HTERT RPE-1 (cell line): Measurements from ENCODE around the gene USP10.

Source experiments
- in situ Hi-C: fragments of 300-500 bp; cut with MboI; formaldehyde crosslinking; loops from 4 replicates; pipeline ENCODE4 v1.14.3; 2020; ENCODE audit warnings: low sequenced_read_pairs

Gene USP10

DNA sequence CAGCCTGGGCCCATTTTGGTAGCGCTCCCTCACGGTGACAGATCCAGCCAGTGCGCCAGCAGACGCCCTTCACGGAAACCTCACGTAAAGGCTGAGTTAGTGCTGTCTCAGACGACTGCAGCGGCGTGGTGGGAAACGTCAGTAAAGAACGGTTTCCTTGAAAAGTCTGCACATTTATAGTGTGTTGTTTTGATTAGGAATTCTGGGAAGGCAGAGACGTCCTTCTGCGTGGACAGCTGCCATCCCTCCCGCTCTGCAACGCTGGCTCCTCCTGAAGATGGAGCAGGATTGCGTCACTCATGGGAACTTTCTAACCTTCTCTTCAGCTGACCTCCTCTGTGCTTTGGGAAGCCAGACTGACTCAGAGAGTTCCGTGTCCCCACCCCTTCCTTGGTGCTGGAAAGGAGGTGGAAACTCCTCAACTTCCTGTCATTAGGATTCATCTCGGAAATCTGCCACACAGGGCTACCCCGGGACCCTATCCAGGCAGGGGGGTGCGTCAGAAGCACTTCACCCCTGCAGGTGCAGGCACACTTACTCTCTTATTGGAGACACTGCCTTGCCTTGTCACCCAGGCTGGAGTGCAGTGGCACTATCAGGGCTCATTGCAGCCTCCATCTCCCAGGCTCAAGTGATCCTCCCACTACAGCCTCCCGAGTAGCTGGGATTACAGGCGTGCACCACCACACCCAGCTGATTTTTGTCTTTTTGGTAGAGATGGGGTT lies 95.7 kb downstream of the USP10 start:
- in situ Hi-C loops = no loop called here

DNA sequence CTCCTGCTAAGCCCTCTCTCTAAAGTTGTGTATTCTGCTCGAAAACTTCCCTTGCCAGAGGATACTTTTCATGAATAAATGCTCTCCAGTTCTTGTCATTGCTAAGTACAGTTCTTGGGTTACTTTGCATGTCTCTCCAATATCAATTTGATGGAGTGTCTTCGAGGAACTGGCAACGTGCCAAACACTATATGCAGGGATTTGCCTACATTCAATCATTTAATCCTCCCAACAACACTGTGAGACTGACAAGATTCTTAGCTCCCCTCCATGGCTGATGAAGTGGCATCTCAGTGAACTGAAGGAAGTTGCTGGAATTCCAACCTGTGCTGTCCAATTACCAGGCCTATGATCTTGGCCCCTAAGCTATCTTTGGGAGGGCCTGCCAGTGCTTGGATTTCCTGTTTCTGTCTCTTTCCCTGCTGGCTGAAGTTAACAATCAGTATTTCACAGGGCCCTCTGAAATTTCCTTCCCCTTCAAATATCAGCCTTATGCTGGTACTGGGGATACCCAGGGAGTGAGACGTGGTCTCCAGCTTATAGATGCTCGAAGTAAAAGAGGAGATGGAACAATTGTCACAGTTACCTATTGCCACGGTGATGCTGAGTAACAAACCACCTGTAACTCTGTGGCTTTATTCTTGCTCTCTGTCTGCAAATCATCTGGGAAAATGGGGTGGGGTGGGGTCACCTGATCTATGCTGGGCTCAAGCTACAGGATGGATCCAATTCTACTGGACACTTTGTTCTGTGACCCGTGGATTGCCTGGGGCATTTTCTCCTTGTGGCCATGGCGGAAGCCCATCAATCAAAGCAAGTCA lies 100.6 kb downstream of the USP10 start:
- in situ Hi-C loops = no loop called here

DNA sequence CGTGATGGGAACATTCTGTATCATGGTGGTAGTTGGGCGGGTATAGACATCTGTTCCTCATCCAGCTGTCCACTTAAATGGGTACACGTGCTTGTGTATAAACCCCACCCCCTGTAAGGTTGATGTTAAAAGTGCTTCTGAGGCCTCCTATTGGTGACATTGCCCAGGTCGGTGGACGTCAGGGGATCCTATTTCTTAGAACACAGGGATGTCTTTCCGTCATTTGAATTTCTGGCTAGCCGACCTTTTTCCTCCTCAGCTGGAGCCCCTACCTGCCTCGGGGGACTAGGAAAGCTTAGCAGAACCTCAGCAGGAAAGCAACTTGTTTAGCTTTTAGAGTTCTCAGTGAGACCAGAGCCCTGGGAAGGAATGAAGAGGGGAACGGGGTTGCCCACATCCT lies 103.3 kb downstream of the USP10 start:
- in situ Hi-C loops = no loop called here

DNA sequence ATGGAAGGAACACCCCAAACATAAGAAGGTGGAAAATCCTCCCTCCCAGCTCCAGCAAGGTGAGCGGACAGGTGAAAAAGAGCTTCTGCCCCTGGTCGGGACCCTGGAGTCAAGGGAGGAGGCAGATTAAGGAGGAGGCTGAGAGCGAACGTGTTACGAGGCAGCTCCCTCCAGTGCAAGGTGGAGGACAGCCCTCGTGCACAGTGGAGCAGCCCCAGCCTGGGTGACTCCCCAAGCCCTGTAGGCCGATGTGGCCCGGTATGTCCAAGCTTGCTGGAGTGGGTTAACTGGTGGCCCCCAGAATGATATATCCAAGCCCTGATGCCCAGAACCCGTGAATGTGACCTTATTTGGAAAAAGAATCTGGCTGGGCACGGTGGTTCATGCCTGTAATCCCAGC lies 104.5 kb downstream of the USP10 start:
- in situ Hi-C loops = no loop called here

DNA sequence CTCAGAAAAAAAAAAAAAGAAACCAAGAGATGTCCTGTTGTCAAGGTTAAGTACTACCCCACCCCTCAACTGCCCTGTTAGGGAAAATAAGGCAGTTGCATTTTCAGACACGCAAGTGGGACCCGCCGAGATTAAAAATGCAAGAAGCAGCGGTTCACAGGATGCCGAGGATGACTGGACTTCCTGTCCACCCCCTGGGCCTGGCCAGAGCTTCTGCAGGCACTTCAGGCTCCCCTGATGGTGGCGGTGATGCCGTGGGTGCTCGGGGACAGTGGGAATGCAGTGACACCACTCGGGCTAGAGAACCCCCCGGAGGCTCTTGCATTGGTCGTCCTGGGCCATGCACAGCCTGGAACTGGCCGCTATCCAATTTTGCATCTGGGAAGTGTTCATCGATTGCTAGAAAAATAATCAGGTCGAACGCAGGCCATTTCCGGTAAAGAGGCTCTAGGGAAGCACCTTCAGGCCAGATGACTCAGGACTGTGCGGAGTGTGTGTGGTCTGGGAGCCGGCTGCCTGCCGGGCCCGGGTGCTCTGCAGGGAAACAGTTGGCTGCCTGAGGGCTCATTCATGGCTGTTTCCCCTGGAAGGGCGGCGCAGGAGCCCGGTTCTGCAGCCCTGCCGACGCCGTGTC lies 106.6 kb downstream of the USP10 start:
- in situ Hi-C loops = no loop called here

DNA sequence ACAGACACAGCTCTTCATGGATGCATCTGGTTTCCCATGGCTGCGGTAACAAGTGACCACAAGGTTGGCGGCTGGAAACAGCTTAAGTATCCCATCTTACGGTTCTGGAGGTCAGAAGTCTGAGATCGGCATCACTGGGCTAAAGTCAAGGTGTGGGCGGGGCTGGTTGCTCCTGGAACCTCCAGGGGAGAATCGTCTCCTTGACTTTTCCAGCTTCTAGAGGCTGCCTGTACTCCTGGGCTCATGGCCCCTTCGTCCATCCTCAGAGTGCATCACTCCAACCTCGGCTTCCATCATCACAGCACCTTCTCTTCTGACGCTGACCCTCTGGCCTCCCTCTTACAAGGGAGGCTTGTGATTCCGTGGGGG lies 107.1 kb downstream of the USP10 start:
- in situ Hi-C loops = no loop called here

DNA sequence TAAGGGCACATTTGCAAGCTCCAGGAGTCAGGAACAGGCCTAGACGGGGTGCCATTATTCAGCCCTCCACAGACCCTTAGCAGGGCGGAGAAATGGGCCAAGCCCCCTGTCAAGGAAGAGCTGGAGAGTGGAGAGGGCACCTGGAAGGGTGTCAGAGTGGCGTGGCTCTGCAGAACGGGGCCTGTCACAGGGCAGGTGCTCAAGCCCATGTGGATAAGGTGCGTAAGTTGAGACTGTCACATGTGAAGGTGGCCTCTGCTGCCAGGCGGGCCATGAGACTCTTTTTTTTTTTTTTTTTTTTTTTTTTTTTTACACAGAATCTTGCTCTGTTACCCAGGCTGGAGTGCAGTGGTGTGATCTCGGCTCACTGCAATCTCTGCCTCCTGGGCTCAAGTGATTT lies 108.0 kb downstream of the USP10 start:
- in situ Hi-C loops = no loop called here

DNA sequence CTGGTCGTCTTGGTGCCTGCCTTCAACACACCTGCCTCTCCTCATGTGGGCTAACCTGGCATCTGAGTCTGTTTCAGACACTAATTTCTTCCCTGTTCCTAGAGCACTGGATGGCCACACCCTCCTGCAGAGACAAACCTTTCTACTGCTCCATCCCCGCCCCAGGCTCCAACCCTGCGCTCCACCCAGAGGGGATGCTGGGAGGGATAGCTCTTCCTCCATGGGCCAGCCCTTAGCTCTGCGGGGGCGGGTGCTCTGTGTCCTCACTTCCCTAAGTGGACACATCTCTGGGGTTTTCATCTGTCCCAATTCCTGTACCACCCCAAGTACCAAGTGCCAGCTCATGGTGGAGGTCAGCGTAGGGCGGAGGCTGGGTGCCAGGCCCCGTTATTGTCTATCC lies 109.0 kb downstream of the USP10 start:
- in situ Hi-C loops = no loop called here

DNA sequence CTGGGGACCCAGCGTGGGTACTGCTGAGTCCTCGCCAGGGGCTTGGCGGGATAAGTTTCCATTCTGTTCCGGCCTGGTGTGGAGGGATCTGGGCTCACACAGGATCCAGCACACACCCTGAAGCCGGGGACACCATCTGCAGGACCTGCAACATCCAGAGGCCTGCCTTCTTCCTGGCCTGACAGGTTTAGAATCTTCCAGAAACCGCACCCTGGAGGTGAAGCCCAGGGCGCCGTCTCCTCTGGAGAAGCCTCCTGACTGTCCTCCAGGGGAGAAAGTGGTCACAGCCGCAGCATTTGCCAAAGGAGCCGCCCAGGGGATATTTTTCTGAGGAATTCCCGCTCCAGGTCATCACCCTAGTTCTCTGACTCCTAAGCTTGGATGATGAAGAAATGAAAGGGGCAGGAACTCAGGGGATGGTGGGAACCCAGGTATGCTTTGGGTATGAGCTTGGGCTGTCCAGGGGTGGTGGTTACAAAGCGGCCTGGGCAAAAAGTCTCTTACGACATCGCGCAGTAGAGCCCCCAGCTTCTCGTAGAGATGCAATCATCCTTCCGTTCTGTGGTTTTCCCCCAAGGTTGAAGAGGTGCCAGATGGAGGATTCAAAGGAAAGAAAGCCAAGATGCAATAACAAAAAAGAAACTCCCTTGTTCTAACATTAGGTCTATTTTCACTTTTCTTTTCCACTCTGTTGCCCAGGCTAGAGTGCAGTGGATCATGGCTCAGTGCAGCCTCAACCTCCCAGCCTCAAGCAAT lies 110.9 kb downstream of the USP10 start:
- in situ Hi-C loops = no loop called here

DNA sequence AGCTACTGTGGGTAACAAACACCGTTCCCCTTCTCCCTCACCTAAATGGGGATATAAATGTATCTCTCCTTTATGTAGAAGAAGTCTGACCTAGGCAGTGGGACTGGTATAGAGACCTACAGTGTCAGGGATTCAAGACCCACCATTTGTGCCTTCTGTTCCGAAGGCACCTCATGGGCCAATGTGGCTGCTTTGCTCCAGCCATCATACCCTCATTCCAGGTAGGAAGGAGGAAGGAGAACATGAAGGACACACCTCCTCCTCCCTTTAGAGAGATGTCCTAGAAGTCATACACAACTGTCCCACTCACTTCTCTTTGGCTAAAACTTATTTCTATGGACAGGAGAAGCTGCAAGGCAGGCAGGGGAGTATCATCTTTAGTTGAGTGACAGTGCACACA lies 111.7 kb downstream of the USP10 start:
- in situ Hi-C loops = no loop called here

DNA sequence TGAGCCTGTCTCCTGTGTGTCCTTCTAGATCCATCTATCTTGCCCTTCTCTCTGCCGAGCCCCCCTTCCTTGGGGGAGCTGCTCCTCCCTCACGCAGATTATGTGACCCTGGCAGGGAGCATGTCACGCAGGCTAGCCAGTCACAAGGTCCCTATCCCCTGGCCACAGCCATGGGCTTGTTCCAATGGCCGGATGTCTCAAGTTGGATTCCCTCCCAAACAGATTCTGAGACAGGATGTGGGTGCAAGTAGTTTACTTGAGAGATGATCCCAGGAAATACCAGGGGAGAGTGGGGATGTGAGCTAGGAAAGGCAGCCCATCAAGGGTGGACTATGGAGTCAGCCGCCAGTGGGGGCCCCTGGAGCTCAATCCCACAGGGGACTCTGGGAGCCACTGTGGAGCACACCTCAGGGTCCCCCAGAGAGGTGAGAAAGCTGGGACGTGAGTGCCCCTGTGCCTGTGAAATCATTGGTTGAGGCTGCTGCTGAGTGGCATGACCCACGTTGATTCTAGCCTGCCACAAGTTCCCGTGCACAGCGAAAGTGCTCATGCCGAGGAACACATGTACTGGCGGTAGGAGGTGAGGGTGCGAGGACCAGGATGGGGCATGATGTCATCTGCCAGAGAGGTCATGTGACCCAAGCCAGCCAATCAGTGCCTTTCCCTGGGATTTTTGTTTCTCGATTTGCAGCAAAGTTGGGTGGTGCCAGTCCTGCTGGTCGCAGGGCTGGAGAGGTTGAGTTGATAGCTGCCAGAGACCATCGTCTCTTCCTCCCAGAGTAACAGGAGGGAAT lies 113.5 kb downstream of the USP10 start:
- in situ Hi-C loops = no loop called here

DNA sequence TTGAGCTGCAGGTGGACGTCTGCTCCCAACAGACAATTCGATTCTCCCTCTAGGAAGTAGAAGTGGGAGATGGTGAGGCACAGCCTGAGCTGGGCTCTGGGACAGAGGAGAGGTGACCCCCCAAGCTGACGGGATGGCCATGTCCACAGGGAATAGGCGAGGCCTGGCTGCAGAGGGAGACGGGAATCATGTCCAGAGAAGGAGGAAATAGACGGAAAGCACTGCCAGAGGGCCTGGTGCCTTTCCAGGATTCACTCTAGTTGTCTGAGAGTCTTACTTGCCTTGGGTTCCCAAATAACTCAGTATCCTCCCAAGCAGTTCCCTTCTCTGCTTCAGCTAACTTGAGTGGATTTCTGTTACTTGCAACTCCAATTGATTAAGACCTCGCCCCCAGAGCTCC lies 115.7 kb downstream of the USP10 start:
- in situ Hi-C loops = no loop called here

DNA sequence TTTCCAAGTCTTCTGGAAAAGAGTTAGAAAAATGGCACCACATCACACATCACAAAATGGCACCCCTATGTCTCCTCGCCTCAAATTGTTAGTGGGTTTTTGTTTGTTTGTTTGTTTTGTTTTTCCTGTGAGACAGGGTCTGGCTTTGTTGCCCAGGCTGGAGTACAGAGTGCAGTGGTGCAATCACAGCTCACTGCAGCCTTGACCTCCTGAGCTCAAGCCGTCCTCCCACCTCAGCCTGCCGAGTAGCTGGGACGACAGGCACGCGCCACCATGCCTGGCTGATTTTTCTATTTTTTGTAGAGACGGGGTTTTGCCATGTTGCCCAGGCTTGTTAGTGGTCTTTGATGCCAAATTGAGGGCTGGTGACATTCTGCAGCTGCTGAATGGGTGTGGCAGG lies 116.2 kb downstream of the USP10 start:
- in situ Hi-C loops = no loop called here

DNA sequence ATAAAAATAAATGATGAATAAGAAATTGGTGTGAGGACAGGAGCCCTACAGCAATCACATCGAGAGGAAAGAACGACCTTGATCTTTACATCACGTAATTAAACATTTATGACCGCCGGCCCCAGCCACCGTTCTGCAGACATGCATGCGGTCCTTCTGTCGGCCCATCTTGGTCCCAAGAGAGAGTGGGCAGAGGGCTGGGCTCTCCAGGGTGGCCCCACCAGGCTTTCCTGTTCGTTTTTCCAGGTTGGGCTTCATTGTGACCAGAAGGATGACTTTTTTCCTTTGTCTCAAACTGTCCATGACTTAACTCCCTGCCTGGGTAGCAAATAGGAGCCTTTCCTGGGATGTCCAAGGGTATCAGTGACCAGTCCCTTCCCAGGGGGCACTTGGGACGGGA lies 116.7 kb downstream of the USP10 start:
- in situ Hi-C loops = no loop called here

DNA sequence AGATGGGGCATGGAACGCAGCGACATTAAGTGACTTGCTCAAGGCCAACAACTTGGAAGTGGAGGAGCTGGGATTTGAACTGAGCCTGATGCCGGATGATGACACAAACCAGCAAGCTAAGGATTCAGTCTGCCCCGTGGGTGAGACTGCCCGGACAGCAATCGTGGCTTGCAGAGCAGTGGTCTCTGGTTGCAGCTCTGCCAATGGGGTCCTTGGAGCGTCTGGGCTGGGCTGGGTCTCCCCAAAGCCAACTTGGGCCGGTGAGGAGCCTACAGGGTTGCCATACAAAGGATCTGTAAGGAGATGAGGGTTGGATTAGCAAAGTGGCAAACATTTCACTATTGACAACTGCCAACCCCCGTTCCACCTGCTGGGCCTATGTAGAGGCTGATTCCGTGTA lies 117.4 kb downstream of the USP10 start:
- in situ Hi-C loops = no loop called here

DNA sequence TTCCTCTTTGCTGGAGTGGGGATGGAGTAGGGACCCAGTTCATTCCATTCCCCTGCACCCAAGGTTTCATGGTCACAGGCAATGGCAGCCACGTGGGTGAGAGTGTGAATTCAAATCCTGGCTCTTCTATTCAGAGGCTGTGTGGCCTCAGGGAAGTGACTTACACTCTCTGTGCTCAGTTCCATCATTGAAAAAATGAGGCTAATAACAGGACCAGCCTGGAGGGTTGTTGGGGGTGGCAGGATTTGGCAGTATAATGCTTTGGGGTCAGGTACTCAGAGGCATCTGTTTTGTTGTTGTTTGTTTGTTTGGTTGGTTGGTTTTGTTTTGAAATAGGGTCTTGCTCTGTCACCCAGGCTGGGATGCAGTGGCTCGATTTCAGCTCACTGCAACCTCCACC lies 117.8 kb downstream of the USP10 start:
- in situ Hi-C loops = no loop called here

DNA sequence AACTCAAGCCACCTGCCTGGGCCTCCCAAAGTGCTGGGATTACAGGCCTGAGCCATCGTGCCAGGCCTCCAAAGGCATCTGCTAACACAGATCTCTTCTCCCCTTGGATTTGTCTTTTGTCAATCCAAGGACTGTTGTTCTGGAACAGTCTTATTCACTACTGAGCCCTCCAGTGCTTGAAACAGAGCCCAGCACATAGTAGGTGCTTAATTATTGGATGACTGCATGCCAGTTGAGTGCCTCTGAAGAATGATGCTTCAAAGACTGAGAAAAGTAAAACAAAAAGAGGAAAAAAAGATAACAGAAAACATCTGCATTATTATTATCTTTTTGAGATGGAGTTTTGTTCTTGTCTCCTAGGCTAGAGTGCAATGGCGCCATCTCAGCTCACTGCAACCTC lies 118.3 kb downstream of the USP10 start:
- in situ Hi-C loops = no loop called here

DNA sequence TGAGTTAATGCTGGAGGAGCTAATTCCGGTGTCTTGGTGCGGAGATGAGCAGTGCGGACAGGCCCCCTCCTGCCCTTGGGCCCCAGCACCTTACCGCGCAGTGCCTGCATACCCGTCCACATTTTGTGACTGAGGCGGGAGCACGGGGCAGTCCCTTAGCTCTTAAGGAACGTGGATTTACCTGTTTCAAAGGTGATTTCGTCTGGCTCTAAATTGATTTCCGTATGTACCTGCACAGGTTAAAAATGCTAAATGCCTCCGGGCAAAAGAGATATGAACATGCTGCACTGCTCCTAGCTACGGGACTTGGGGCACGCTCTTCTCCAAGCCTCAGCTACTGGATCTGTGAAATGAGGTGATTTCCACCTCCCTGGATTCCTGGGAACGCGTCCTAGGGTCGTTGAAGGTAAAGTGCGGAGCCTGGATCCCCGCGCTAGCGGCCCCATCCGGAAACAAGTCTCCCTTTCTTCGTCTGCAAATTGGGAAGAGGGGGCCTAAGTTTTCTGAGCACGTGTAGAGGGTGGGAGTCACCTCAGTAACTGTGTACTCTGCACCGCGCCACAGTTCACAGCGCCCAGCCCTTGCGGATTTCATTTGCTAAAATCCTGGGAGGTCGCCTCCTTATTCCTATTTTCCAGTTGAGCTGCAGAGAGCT lies 119.3 kb downstream of the USP10 start:
- in situ Hi-C loops = no loop called here

DNA sequence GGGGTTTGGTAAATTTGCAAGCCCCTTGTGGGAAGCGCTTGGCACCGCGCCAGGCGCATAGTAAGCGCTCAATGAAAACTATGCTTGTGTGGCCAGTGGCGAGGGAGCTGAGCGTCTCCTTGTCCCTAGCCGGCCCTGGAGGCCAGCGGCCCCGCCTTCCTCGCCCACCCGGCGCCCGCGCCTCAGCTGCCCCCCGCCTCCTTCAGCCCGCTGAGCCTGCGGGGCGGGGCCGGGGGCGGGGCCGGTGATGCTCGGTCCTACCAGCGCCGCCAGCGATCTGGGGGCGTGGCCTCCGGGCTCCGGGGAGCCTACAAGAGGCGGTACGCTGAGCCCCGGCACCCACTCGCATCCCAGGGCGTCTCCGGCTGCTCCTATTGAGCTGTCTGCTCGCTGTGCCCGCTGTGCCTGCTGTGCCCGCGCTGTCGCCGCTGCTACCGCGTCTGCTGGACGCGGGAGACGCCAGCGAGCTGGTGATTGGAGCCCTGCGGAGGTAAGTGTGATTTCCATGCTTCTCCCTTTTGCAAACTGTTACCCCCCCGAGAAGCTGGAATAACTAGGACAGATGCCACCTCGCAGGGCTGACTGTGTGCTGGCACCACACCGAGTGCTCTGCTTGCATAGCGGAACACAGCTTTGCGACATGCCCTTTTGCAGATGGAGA lies 120.0 kb downstream of the USP10 start, which contains the start of gene CRISPLD2:
CRISPLD2 (plus strand) TSS at position 342 of the 661 bp plus-strand sequence. CDS start 18,511 bp downstream, outside the sequence.
- in situ Hi-C loops = no loop called here
